Ishikawa (cell line): ENCODE measurements around the gene GRIN1.

ENCODE experiments used
- CEBPB ChIP-seq: IDR thresholded peaks from 2 replicates; pipeline ENCODE4 v1.6.1; 2012
- CREB1 ChIP-seq: IDR thresholded peaks from 2 replicates; pipeline ENCODE4 v1.6.1; 2012; ENCODE audit warnings: low read depth
- EGR1 ChIP-seq: IDR thresholded peaks from 2 replicates; pipeline ENCODE4 v1.6.1; 2012
- EP300 ChIP-seq: IDR thresholded peaks from 2 replicates; pipeline ENCODE4 v1.6.1; 2012; ENCODE audit warnings: borderline replicate concordance
- FOXM1 ChIP-seq: IDR thresholded peaks from 2 replicates; pipeline ENCODE4 v1.6.1; 2012; ENCODE audit warnings: low read depth, borderline replicate concordance
- NFIC ChIP-seq: IDR thresholded peaks from 2 replicates; pipeline ENCODE4 v1.6.1; 2012
- RAD21 ChIP-seq: IDR thresholded peaks from 2 replicates; pipeline ENCODE4 v1.6.1; 2012; ENCODE audit warnings: low read depth
- TAF1 ChIP-seq: IDR thresholded peaks from 2 replicates; pipeline ENCODE4 v1.6.1; 2012; ENCODE audit warnings: low read depth, mild to moderate bottlenecking
- TCF12 ChIP-seq: IDR thresholded peaks from 2 replicates; pipeline ENCODE4 v1.6.1; 2012; ENCODE audit warnings: low read depth
- TEAD4 ChIP-seq: IDR thresholded peaks from 2 replicates; pipeline ENCODE4 v1.6.1; 2012
- USF1 ChIP-seq: IDR thresholded peaks from 2 replicates; pipeline ENCODE4 v1.6.1; 2012
- YY1 ChIP-seq: IDR thresholded peaks from 2 replicates; pipeline ENCODE4 v1.6.1; 2012; ENCODE audit warnings: low read depth
- ZBTB7A ChIP-seq: IDR thresholded peaks from 2 replicates; pipeline ENCODE4 v1.6.1; 2012; ENCODE audit warnings: low read depth
- TF ChIP-seq, protein P1 (sequence below): IDR thresholded peaks from 2 replicates; pipeline ENCODE4 v1.6.1; 2012
- TF ChIP-seq, protein P2 (sequence below): IDR thresholded peaks from 2 replicates; pipeline ENCODE4 v1.6.1; 2012; ENCODE audit warnings: low read depth, mild to moderate bottlenecking

Gene GRIN1

DNA sequence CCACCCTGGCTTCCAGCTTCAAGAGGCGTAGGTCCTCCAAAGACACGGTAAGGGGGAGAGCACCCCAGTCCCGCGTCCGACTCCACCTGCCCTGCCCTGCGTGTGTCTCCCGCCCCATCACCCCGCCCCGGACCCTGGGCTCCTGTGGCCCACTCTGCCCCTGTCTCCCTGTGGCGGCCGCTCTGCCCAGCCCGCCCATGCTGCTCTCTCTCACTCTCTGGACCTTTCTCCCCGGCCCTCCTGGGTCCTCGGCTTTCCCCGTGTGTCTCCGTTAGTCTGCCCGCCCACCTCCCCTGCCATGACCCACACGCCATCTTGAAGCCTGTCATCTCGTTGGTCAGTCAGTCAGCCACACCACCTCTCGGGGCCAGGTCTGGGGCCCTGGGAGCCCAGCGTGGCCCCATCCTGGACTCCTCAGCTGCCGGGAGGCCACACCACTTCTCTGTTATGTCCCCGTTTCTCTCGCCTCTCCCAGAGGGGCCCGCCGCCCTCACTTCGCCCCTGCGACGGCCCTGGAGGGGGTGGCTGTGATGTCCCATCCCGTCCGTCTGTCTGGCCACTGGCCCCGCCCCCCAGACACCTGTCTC is 26.4 kb downstream of the GRIN1 start:
- TF ChIP-seq NFIC: no peak
- no peak for TF ChIP-seq TAF1
- no peak for TF ChIP-seq EP300

GRCh38 chr9:137166380-137167229 is 27.7 kb downstream of the GRIN1 start:
- TF ChIP-seq, protein P1, sequence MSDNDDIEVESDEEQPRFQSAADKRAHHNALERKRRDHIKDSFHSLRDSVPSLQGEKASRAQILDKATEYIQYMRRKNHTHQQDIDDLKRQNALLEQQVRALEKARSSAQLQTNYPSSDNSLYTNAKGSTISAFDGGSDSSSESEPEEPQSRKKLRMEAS: peak; percentile 16; the same call in 1 of the 2 replicates
- TF ChIP-seq FOXM1 (no peak), USF1 (peak; percentile 66), EP300 (no peak), CREB1 (no peak), NFIC (no peak), EGR1 (no peak), YY1 (no peak)
- TF ChIP-seq, protein P2, sequence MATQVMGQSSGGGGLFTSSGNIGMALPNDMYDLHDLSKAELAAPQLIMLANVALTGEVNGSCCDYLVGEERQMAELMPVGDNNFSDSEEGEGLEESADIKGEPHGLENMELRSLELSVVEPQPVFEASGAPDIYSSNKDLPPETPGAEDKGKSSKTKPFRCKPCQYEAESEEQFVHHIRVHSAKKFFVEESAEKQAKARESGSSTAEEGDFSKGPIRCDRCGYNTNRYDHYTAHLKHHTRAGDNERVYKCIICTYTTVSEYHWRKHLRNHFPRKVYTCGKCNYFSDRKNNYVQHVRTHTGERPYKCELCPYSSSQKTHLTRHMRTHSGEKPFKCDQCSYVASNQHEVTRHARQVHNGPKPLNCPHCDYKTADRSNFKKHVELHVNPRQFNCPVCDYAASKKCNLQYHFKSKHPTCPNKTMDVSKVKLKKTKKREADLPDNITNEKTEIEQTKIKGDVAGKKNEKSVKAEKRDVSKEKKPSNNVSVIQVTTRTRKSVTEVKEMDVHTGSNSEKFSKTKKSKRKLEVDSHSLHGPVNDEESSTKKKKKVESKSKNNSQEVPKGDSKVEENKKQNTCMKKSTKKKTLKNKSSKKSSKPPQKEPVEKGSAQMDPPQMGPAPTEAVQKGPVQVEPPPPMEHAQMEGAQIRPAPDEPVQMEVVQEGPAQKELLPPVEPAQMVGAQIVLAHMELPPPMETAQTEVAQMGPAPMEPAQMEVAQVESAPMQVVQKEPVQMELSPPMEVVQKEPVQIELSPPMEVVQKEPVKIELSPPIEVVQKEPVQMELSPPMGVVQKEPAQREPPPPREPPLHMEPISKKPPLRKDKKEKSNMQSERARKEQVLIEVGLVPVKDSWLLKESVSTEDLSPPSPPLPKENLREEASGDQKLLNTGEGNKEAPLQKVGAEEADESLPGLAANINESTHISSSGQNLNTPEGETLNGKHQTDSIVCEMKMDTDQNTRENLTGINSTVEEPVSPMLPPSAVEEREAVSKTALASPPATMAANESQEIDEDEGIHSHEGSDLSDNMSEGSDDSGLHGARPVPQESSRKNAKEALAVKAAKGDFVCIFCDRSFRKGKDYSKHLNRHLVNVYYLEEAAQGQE: no peak

DNA sequence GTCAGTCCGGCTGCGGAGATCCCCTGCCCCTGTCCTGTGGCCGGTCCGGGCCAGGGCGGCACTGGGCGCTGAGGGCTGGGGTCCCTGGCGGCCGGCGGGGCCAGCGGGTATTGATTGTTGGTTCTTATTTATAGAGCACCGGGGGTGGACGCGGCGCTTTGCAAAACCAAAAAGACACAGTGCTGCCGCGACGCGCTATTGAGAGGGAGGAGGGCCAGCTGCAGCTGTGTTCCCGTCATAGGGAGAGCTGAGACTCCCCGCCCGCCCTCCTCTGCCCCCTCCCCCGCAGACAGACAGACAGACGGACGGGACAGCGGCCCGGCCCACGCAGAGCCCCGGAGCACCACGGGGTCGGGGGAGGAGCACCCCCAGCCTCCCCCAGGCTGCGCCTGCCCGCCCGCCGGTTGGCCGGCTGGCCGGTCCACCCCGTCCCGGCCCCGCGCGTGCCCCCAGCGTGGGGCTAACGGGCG is 28.4 kb downstream of the GRIN1 start:
- TF ChIP-seq RAD21: no peak
- TF ChIP-seq EP300: no peak
- no peak for TF ChIP-seq FOXM1
- no peak for TF ChIP-seq USF1
- TF ChIP-seq, protein P2: no peak
- TF ChIP-seq, protein P1: no peak
- TF ChIP-seq ZBTB7A: no peak
- no peak for TF ChIP-seq TEAD4
- no peak for TF ChIP-seq TAF1
- no peak for TF ChIP-seq TCF12
- TF ChIP-seq EGR1: no peak
- no peak for TF ChIP-seq YY1
- TF ChIP-seq NFIC: no peak
- TF ChIP-seq CEBPB: no peak
- no peak for TF ChIP-seq CREB1

DNA sequence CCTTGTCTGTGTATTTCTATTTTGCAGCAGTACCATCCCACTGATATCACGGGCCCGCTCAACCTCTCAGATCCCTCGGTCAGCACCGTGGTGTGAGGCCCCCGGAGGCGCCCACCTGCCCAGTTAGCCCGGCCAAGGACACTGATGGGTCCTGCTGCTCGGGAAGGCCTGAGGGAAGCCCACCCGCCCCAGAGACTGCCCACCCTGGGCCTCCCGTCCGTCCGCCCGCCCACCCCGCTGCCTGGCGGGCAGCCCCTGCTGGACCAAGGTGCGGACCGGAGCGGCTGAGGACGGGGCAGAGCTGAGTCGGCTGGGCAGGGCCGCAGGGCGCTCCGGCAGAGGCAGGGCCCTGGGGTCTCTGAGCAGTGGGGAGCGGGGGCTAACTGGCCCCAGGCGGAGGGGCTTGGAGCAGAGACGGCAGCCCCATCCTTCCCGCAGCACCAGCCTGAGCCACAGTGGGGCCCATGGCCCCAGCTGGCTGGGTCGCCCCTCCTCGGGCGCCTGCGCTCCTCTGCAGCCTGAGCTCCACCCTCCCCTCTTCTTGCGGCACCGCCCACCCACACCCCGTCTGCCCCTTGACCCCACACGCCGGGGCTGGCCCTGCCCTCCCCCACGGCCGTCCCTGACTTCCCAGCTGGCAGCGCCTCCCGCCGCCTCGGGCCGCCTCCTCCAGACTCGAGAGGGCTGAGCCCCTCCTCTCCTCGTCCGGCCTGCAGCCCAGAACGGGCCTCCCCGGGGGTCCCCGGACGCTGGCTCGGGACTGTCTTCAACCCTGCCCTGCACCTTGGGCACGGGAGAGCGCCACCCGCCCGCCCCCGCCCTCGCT is 29.0 kb downstream of the GRIN1 start:
- TF ChIP-seq FOXM1: no peak
- no peak; the same call in 1 of the 2 replicates for TF ChIP-seq ZBTB7A

GRCh38 chr9:137168573-137168903 is 29.6 kb downstream of the GRIN1 start:
- TF ChIP-seq ZBTB7A: peak; percentile 16; the same call in 1 of the 2 replicates
- no peak for TF ChIP-seq EP300
- TF ChIP-seq, protein P1: peak; percentile 64
